GM12891 (cell line): Measurements from ENCODE around the gene KIF6.

Experiments used
- POLR2A ChIP-seq: IDR thresholded peaks from 2 replicates; pipeline ENCODE4 v1.6.1; 2011; ENCODE audit warnings: low read depth, low read length, control low read depth
- POLR2AphosphoS5 ChIP-seq: IDR thresholded peaks from 2 replicates; pipeline ENCODE4 v1.6.1; 2011; ENCODE audit warnings: low read depth, low read length, control low read depth
- TAF1 ChIP-seq: IDR thresholded peaks from 2 replicates; pipeline ENCODE4 v1.6.1; 2011; ENCODE audit warnings: low read depth, low read length, control low read depth

DNA sequence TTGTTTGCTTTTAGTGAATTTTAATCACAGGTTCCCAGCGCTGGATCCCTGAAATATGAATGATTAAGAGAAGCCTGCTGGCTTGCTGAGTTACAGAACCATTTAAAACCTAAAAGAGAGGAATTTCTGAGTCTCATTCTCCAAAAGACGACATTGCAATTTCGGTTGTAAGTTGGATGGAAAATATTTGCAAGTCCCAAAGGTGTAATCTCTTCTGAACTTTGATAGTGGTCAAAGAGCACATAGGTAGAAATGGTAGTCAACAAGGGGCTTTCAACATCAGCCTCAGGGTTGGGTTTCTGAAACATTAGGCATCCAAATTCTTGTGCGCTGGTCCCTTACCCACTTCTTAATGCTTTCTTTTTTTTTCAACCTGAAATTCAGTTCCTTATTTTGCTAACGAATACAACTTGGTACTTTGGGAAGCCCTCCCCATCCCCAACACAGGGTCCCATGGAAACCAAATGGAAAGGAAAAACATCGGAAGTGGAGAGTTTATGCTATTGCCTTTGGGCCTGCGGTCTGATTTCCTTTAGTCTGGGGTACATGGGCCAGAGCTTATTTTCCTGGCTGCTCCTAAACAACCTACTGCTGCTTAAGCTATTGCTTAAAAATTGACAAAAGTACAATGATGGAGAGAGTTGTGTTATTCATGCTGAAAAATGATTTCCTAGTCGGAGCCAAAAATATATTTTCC lies 285.7 kb downstream of the KIF6 start:
- TF ChIP-seq POLR2AphosphoS5 (no peak), TAF1 (no peak), POLR2A (no peak)
